H9 (cell line): ENCODE measurements around the gene HIP1. TPM values are rescaled to one million over a fixed set of nuclear protein-coding genes. Genes with fewer than 3 reads are reported as not detected.

Experiments used
- DNase-seq: peaks from one replicate; pipeline ENCODE4 v3.0.0-alpha.2; 2017
- H2AFZ ChIP-seq: one replicate; pipeline ENCODE4 v1.6.1; 2013; ENCODE audit warnings: mild to moderate bottlenecking, low read length, control low read depth, moderate library complexity
- H2AK5ac ChIP-seq: 2 replicates; pipeline ENCODE4 v1.6.1; 2013; ENCODE audit warnings: low read length, control low read depth, mixed read lengths; ENCODE audit not compliant: insufficient read length
- H2BK120ac ChIP-seq: one replicate; pipeline ENCODE4 v1.6.1; 2013; ENCODE audit warnings: low read depth, mild to moderate bottlenecking, low read length, control low read depth, inconsistent platforms; ENCODE audit not compliant: poor library complexity, severe bottlenecking
- H2BK12ac ChIP-seq: 2 replicates; pipeline ENCODE4 v1.6.1; 2013; ENCODE audit warnings: low read length, control low read depth, mixed read lengths, low read depth; ENCODE audit not compliant: insufficient read length
- H2BK15ac ChIP-seq: 2 replicates; pipeline ENCODE4 v1.6.1; 2013; ENCODE audit warnings: low read depth, low read length, control low read depth
- H2BK20ac ChIP-seq: one replicate; pipeline ENCODE4 v1.6.1; 2013; ENCODE audit warnings: low read depth, mild to moderate bottlenecking, low read length, control low read depth, inconsistent platforms; ENCODE audit not compliant: poor library complexity, severe bottlenecking
- H2BK5ac ChIP-seq: 2 replicates; pipeline ENCODE4 v1.6.1; 2013; ENCODE audit warnings: low read length, control low read depth, mixed read lengths; ENCODE audit not compliant: insufficient read length
- H3K14ac ChIP-seq: 2 replicates; pipeline ENCODE4 v1.6.1; 2013; ENCODE audit warnings: low read length, control low read depth; ENCODE audit not compliant: insufficient read depth
- H3K18ac ChIP-seq: 2 replicates; pipeline ENCODE4 v1.6.1; 2013; ENCODE audit warnings: low read depth, mild to moderate bottlenecking, mixed read lengths, low read length, control low read depth; ENCODE audit not compliant: insufficient read length
- H3K23ac ChIP-seq: 2 replicates; pipeline ENCODE4 v1.6.1; 2013; ENCODE audit warnings: low read length, control low read depth, mixed read lengths, low read depth; ENCODE audit not compliant: insufficient read length
- H3K23me2 ChIP-seq: 2 replicates; pipeline ENCODE4 v1.6.1; 2013; ENCODE audit warnings: low read depth, mild to moderate bottlenecking, mixed read lengths, low read length, control low read depth; ENCODE audit not compliant: insufficient read length, poor library complexity, severe bottlenecking
- H3K27ac ChIP-seq: 2 replicates; pipeline ENCODE4 v1.5.1; 2013; ENCODE audit warnings: low read length, control low read depth, mixed read lengths, low read depth; ENCODE audit not compliant: insufficient read length
- H3K27me3 ChIP-seq: 2 replicates; pipeline ENCODE4 v1.6.1; 2013; ENCODE audit warnings: low read length, control low read depth, inconsistent platforms; ENCODE audit not compliant: insufficient read depth
- H3K4ac ChIP-seq: 2 replicates; pipeline ENCODE4 v1.6.1; 2013; ENCODE audit warnings: low read depth, mild to moderate bottlenecking, control low read depth, inconsistent platforms, low read length, moderate library complexity
- H3K4me1 ChIP-seq: 2 replicates; pipeline ENCODE4 v1.6.1; 2013; ENCODE audit warnings: low read length, control low read depth, inconsistent platforms; ENCODE audit not compliant: insufficient read depth
- H3K4me2 ChIP-seq: 2 replicates; pipeline ENCODE4 v1.6.1; 2013; ENCODE audit warnings: low read length, control low read depth, mixed read lengths; ENCODE audit not compliant: insufficient read length, insufficient read depth
- H3K56ac ChIP-seq: 2 replicates; pipeline ENCODE4 v1.6.1; 2013; ENCODE audit warnings: low read depth, mild to moderate bottlenecking, mixed read lengths, low read length, control low read depth; ENCODE audit not compliant: insufficient read length
- H3K79me1 ChIP-seq: 2 replicates; pipeline ENCODE4 v1.6.1; 2013; ENCODE audit warnings: low read depth, mild to moderate bottlenecking, moderate library complexity, low read length, control low read depth, inconsistent platforms; ENCODE audit not compliant: insufficient read depth, poor library complexity, severe bottlenecking
- H3K79me2 ChIP-seq: 2 replicates; pipeline ENCODE4 v1.6.1; 2013; ENCODE audit warnings: low read length, control low read depth, inconsistent platforms; ENCODE audit not compliant: insufficient read depth
- H3K9ac ChIP-seq: 2 replicates; pipeline ENCODE4 v1.6.1; 2013; ENCODE audit warnings: low read length, control low read depth, mixed read lengths; ENCODE audit not compliant: insufficient read length; ENCODE audit errors: extremely low read depth
- H3K9me3 ChIP-seq: one replicate; pipeline ENCODE4 v1.6.1; 2013; ENCODE audit warnings: low read depth, low read length, inconsistent platforms; ENCODE audit not compliant: control insufficient read depth
- H3T11ph ChIP-seq: one replicate; pipeline ENCODE4 v1.6.1; 2013; ENCODE audit warnings: mild to moderate bottlenecking, low read length, control low read depth, inconsistent platforms
- H4K20me1 ChIP-seq: one replicate; pipeline ENCODE4 v1.6.1; 2013; ENCODE audit not compliant: control insufficient read depth, insufficient read length, insufficient read depth
- H4K5ac ChIP-seq: 2 replicates; pipeline ENCODE4 v1.6.1; 2013; ENCODE audit warnings: low read depth, mild to moderate bottlenecking, mixed read lengths, low read length, control low read depth; ENCODE audit not compliant: insufficient read length
- H4K8ac ChIP-seq: replicated peaks from 2 replicates; pipeline ENCODE4 v1.6.1; 2013; ENCODE audit warnings: low read length, control low read depth, mixed read lengths, low read depth; ENCODE audit not compliant: insufficient read length
- H4K91ac ChIP-seq: 2 replicates; pipeline ENCODE4 v1.6.1; 2013; ENCODE audit warnings: low read depth, mild to moderate bottlenecking, moderate library complexity, mixed read lengths, low read length, control low read depth; ENCODE audit not compliant: insufficient read length
- H3K27ac Mint-ChIP-seq, 3 experiments: 2 replicates in 2 of 3; 3 replicates in 1 of 3; pipeline ENCODE4 v1.8.0; 2020 to 2021; ENCODE audit warnings: mixed read lengths in 3 of 3, mild to moderate bottlenecking in 1 of 3, moderate library complexity in 1 of 3
- H3K27me3 Mint-ChIP-seq: 2 replicates; pipeline ENCODE4 v1.8.0; 2021; ENCODE audit warnings: low read depth, mild to moderate bottlenecking, moderate library complexity, mixed read lengths
- H3K36me3 Mint-ChIP-seq, 3 experiments: 2 replicates in 2 of 3; 3 replicates in 1 of 3; pipeline ENCODE4 v1.8.0; 2020 to 2021; ENCODE audit warnings: low read depth in 3 of 3, mixed read lengths in 3 of 3; ENCODE audit not compliant: insufficient read depth in 1 of 3
- H3K4me1 Mint-ChIP-seq, 2 experiments: 2 replicates each; pipeline ENCODE4 v1.8.0; 2020; ENCODE audit warnings: mixed read lengths in 2 of 2
- H3K4me3 Mint-ChIP-seq, 2 experiments: 2 replicates in 1 of 2; 3 replicates in 1 of 2; pipeline ENCODE4 v1.8.0; 2020 to 2021; ENCODE audit warnings: mild to moderate bottlenecking in 2 of 2, mixed read lengths in 2 of 2, moderate library complexity in 1 of 2
- H3K9me3 Mint-ChIP-seq, 2 experiments: 2 replicates in 1 of 2; 3 replicates in 1 of 2; pipeline ENCODE4 v1.8.0; 2020; ENCODE audit warnings: mild to moderate bottlenecking in 2 of 2, mixed read lengths in 2 of 2, moderate library complexity in 1 of 2
- CTCF ChIP-seq: fragments of 200-600 bp; sonication (generic); conservative IDR thresholded peaks from 3 replicates; pipeline ENCODE4 v1.8.0; 2021; ENCODE audit warnings: antibody characterized with exemption, mild to moderate bottlenecking
- WGBS: extraction: QIAGEN DNeasy Blood & Tissue Kit; methylation state at CpG from one replicate; pipeline ENCODE4 v1.1.7; 2013; ENCODE audit warnings: missing lambda C conversion rate, low lambda C conversion rate, mixed read lengths; ENCODE audit not compliant: insufficient read length; ENCODE audit errors: extremely low coverage; 5-methylcytosine and 5-hydroxymethylcytosine counted together
- total RNA-seq: library from RNA; stranded (reverse); gene quantifications from 2 replicates; pipeline ENCODE4 v1.2.1, GENCODE V29; 2021

Gene HIP1
- total RNA-seq, 1 experiment from 2014 or later: 87.5 TPM

DNA sequence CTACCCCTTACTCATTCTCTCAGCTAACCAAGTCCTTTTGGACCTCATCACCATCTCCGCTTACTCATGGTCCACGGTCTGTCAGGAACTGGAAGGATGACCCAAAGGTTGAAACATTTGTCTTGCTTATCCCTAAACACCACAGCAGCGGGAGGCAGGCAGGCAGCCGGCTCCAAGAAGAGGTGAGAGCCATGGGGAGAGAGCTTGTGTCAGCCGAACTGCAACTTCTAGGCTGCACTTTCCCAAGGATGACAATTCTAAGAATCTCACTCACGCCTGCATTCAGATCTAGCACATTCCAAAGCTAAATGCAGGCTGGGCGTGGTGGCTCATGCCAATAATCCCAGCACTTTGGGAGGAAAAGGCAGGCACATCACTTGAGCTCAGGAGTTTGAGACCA, 160.7 kb downstream of the HIP1 start:
- Mint-ChIP-seq H3K27ac (peak overlapping the region; percentile 50 to 90 (median 60); a peak in 4 of 7 replicates), H3K9me3 (no peaks in the 10 kb centered on the region), H3K4me3 (no peak overlapping the region), H3K36me3 (peaks cover 47 to 86% (median 66%) of the 10 kb centered on the region in 3 experiments), H3K27me3 (no peaks in the 10 kb centered on the region), H3K4me1 (no peaks in the 10 kb centered on the region)
- Histone ChIP-seq H4K8ac (no peak overlapping the region), H3K27ac (no peak overlapping the region), H2BK120ac (no peak overlapping the region), H3K79me1 (no peaks in the 10 kb centered on the region), H4K5ac (no peak overlapping the region), H3K9ac (no peak overlapping the region), H3K18ac (no peak overlapping the region), H2BK15ac (no peak overlapping the region), H3K23me2 (no peaks in the 10 kb centered on the region), H3K56ac (no peak overlapping the region), H2BK12ac (no peak overlapping the region), H4K91ac (no peak overlapping the region), H2AFZ (no peak overlapping the region), H3K79me2 (no peaks in the 10 kb centered on the region), H2BK5ac (no peak overlapping the region), H3K4me2 (no peak overlapping the region), H3K14ac (no peak overlapping the region), H3K27me3 (no peaks in the 10 kb centered on the region), H3T11ph (no peak overlapping the region), H3K23ac (no peak overlapping the region), H3K4me1 (no peaks in the 10 kb centered on the region), H4K20me1 (no peaks in the 10 kb centered on the region), H2AK5ac (no peak overlapping the region), H3K4ac (no peak overlapping the region), H3K9me3 (no peaks in the 10 kb centered on the region), H2BK20ac (no peak overlapping the region)
- DNase-seq: no peak
- no peak for TF ChIP-seq CTCF
- WGBS: no CpG with 5 or more reads among the region's 7 CpGs
